ENCODE data around the gene KRTAP5-3. TPM values are rescaled to one million over a fixed set of nuclear protein-coding genes. Genes with fewer than 3 reads are reported as not detected.
"Not testable (repeated sequence)": the region's sequence is repeated elsewhere in the genome, so short reads cannot be mapped to it uniquely, and the experiment has no call there.

The KRTAP5-3 gene
- total and polyA plus RNA-seq, 2 donors (not counting 1 experiment from before 2014, with no cell fraction given): not detected

- 80% methylated on average over 14 of the region's 19 CpGs for WGBS (ENCODE audit: insufficient coverage)
- H3K9ac ChIP-seq (ENCODE audit: low read length); H3K4me1 Mint-ChIP-seq; H3K27ac Mint-ChIP-seq; H3K4me3 Mint-ChIP-seq; H3K4me3 ChIP-seq (ENCODE audit: control extremely low read depth in 1 of 5, extremely low read depth in 1 of 5, insufficient read depth in 1 of 5, low read depth in 2 of 5, low read length in 4 of 5); ATAC-seq (ENCODE audit: low read depth); POLR2A ChIA-PET; H3K9me3 Mint-ChIP-seq (ENCODE audit: insufficient read depth); H3K4me2 ChIP-seq (replicated peaks; ENCODE audit: low read depth, low read length, poor library complexity, severe bottlenecking); H4K20me1 ChIP-seq (ENCODE audit: control insufficient read depth, insufficient read depth, low read length, poor library complexity, severe bottlenecking); DNase-seq; H3K4me1 ChIP-seq (ENCODE audit: control insufficient read depth in 2 of 2, insufficient read depth in 2 of 2, low read length in 2 of 2); H3K36me3 ChIP-seq (replicated peaks in 1 of 2; ENCODE audit: control extremely low read depth in 1 of 2, control insufficient read depth in 1 of 2, extremely low read depth in 1 of 2, insufficient read depth in 2 of 2, low read length in 1 of 2); H3K79me2 ChIP-seq (ENCODE audit: control insufficient read depth, insufficient read depth, low read length); H2AFZ ChIP-seq (ENCODE audit: insufficient read depth, low read depth, low read length, poor library complexity, severe bottlenecking); H3K9me3 ChIP-seq (ENCODE audit: control extremely low read depth in 1 of 3, control insufficient read depth in 2 of 3, insufficient read depth in 1 of 3, low read length in 2 of 3); intact Hi-C loops (cut with micrococcal nuclease); H3K27ac ChIP-seq (ENCODE audit: low read length in 2 of 2): not testable (repeated sequence)
- CTCF ChIA-PET: interaction anchor here (0.9 to 4.3 kb wide), 2 partner anchors 23 kb away, joined by 3 to 13 read pairs; no protein-coding TSS in a partner anchor
- H3K27me3 ChIP-seq (replicated peaks in 1 of 4; ENCODE audit: control extremely low read depth in 1 of 4, control insufficient read depth in 3 of 4, insufficient read depth in 4 of 4, low read length in 3 of 4): peaks cover 0 to 19% (median 4%) of the 10 kb centered on the region in 4 experiments
- H3K27me3 Mint-ChIP-seq: peaks cover 54% of the 10 kb centered on the region
Observed at GRCh38 chr11:1596576-1597121, 11.6 kb downstream of the KRTAP5-3 start.

- H3K9me3 Mint-ChIP-seq (ENCODE audit: insufficient read depth); H3K4me3 ChIP-seq (ENCODE audit: control extremely low read depth in 1 of 5, extremely low read depth in 1 of 5, insufficient read depth in 1 of 5, low read depth in 2 of 5, low read length in 4 of 5); H3K27ac ChIP-seq (ENCODE audit: low read length in 2 of 2); H3K79me2 ChIP-seq (ENCODE audit: control insufficient read depth, insufficient read depth, low read length); H3K4me1 Mint-ChIP-seq; H3K36me3 ChIP-seq (replicated peaks in 1 of 2; ENCODE audit: control extremely low read depth in 1 of 2, control insufficient read depth in 1 of 2, extremely low read depth in 1 of 2, insufficient read depth in 2 of 2, low read length in 1 of 2); DNase-seq; H3K27ac Mint-ChIP-seq; H3K9me3 ChIP-seq (ENCODE audit: control extremely low read depth in 1 of 3, control insufficient read depth in 2 of 3, insufficient read depth in 1 of 3, low read length in 2 of 3); ATAC-seq (ENCODE audit: low read depth); H3K4me2 ChIP-seq (replicated peaks; ENCODE audit: low read depth, low read length, poor library complexity, severe bottlenecking); H3K4me1 ChIP-seq (ENCODE audit: control insufficient read depth in 2 of 2, insufficient read depth in 2 of 2, low read length in 2 of 2); H3K9ac ChIP-seq (ENCODE audit: low read length); H3K4me3 Mint-ChIP-seq; POLR2A ChIA-PET; H2AFZ ChIP-seq (ENCODE audit: insufficient read depth, low read depth, low read length, poor library complexity, severe bottlenecking); H4K20me1 ChIP-seq (ENCODE audit: control insufficient read depth, insufficient read depth, low read length, poor library complexity, severe bottlenecking): not testable (repeated sequence)
- peaks cover 0 to 19% (median 4%) of the 10 kb centered on the region in 4 experiments for H3K27me3 ChIP-seq (replicated peaks in 1 of 4; ENCODE audit: control extremely low read depth in 1 of 4, control insufficient read depth in 3 of 4, insufficient read depth in 4 of 4, low read length in 3 of 4)
- intact Hi-C loops (cut with micrococcal nuclease): loop anchor here (2.0 kb wide), 1 partner anchor 33 kb away; the partner anchor contains the start of gene KRTAP5-5
- 65% methylated on average over 7 of the region's 11 CpGs for whole genome bisulfite sequencing (ENCODE audit: insufficient coverage)
- CTCF ChIA-PET: interaction anchor here (0.9 to 4.3 kb wide), 4 partner anchors 22 to 35 kb away, joined by 3 to 13 read pairs (median 5); no protein-coding TSS in a partner anchor
- H3K27me3 Mint-ChIP-seq: peaks cover 52% of the 10 kb centered on the region
Observed at GRCh38 chr11:1595994-1596575, 12.2 kb downstream of the KRTAP5-3 start.
